SU-DHL-6 (cell line): ENCODE measurements around the gene SAPCD2.

Experiments
- H2AFZ ChIP-seq: fragments of 200-600 bp; sonication (generic); 2 replicates; pipeline ENCODE4 v1.6.1; 2014; ENCODE audit warnings: low read depth, mild to moderate bottlenecking, moderate library complexity, mixed read lengths, antibody characterized with exemption, low read length; ENCODE audit not compliant: severe bottlenecking
- H3F3A ChIP-seq: fragments of 200-600 bp; shearing (Covaris generic); 2 replicates; pipeline ENCODE4 v1.6.0; 2016; ENCODE audit warnings: antibody characterized with exemption, mild to moderate bottlenecking; ENCODE audit not compliant: insufficient read depth
- H3K27ac ChIP-seq: fragments of 200-600 bp; sonication (generic); 2 replicates; pipeline ENCODE4 v1.5.1; 2016; ENCODE audit warnings: low read depth, mild to moderate bottlenecking, low read length, moderate library complexity, mixed read lengths
- H3K27me3 ChIP-seq: fragments of 200-600 bp; sonication (generic), shearing (Covaris generic); 2 replicates; pipeline ENCODE4 v1.6.0; 2014; ENCODE audit warnings: mild to moderate bottlenecking, low read length
- H3K36me3 ChIP-seq: fragments of 200-600 bp; sonication (generic); 2 replicates; pipeline ENCODE4 v1.6.1; 2014; ENCODE audit warnings: mild to moderate bottlenecking, low read length, mixed read lengths
- H3K4me2 ChIP-seq: fragments of 300-600, 200-600 bp; shearing (Covaris generic), sonication (generic); 2 replicates; pipeline ENCODE4 v1.6.0; 2014; ENCODE audit warnings: low read length, low read depth, mild to moderate bottlenecking; ENCODE audit not compliant: poor library complexity, severe bottlenecking
- H3K4me3 ChIP-seq: fragments of 200-600 bp; sonication (generic); 2 replicates; pipeline ENCODE4 v1.5.1; 2014; ENCODE audit warnings: antibody characterized with exemption, low read length, mild to moderate bottlenecking, mixed read lengths; ENCODE audit not compliant: insufficient read depth, poor library complexity, severe bottlenecking
- H3K79me2 ChIP-seq: fragments of 200-600 bp; sonication (generic); 2 replicates; pipeline ENCODE4 v1.6.1; 2014; ENCODE audit warnings: mild to moderate bottlenecking, low read length, moderate library complexity; ENCODE audit not compliant: insufficient read depth
- H3K9ac ChIP-seq: fragments of 200-600 bp; sonication (generic); 2 replicates; pipeline ENCODE4 v1.7.0; 2014; ENCODE audit warnings: mild to moderate bottlenecking, low read length
- H3K9me2 ChIP-seq: fragments of 200-600 bp; sonication (generic); replicated peaks from 2 replicates; pipeline ENCODE4 v1.6.1; 2014; ENCODE audit warnings: low read length; ENCODE audit not compliant: insufficient read depth
- H3K9me3 ChIP-seq: fragments of 200-600 bp; sonication (generic); 2 replicates; pipeline ENCODE4 v1.6.1; 2014; ENCODE audit warnings: low read length, mixed read lengths; ENCODE audit not compliant: insufficient read depth
- H4K20me1 ChIP-seq: fragments of 200-600 bp; sonication (generic); 2 replicates; pipeline ENCODE4 v1.6.1; 2014; ENCODE audit warnings: low read depth, mild to moderate bottlenecking, antibody characterized with exemption, low read length, moderate library complexity, mixed read lengths
- CTCF ChIP-seq: fragments of 200-600 bp; sonication (generic); IDR thresholded peaks from one replicate; pipeline ENCODE4 v1.5.1; 2017; ENCODE audit warnings: antibody characterized with exemption, mild to moderate bottlenecking, low read length, moderate library complexity; ENCODE audit not compliant: insufficient read depth, poor library complexity, severe bottlenecking
- EZH2phosphoT487 ChIP-seq: fragments of 200-600 bp; sonication (generic), shearing (Covaris generic); conservative IDR thresholded peaks from 2 replicates; pipeline ENCODE4 v1.6.1; 2018; ENCODE audit warnings: mild to moderate bottlenecking, antibody characterized with exemption, low read length, moderate library complexity, mixed read lengths

The SAPCD2 gene

DNA sequence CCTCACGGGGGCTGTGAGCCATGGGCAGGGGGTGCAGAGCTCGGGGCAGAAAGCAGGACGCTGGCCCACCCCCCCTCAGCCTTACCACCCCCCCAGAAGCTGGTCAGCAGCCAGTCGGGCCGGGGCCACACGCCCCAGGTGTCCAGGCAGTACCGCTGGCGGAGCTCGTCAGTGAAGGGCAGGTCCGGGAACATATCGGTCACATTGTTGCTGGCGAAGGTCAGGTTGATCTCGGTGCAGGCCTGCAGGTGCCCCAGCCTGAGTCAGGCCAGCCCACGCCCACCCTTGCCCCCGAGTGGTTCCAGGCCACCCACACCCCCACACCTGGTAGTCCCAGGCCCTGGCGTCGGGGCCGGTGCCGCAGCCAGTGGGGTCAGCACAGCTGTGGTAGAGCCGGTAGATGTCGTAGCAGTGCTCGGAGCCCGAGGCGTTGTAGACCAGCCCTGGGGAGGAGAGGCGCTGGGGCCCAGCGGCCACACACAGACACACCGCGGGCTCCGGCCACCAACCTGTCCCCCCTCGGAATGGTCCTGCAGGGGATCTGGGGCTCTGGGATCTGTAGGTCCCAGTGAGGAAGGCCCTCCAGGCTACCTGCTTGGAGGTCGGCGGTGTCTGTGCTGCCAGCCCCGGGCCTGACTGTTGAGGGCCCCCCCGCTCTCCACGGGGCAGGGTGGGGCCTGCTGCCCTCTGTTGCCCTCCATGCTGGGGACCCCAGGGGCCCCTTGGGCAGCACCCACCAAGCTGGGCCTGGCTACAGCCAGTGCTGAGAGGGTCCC is 41.6 kb upstream of the SAPCD2 start:
- Histone ChIP-seq H2AFZ (no peak overlapping the region), H3K4me3 (no peak overlapping the region), H3K9me2 (no peaks in the 10 kb centered on the region), H3K9ac (no peak overlapping the region), H3F3A (no peaks in the 10 kb centered on the region), H3K27ac (no peak overlapping the region), H3K79me2 (no peaks in the 10 kb centered on the region), H3K9me3 (no peaks in the 10 kb centered on the region), H3K27me3 (no peaks in the 10 kb centered on the region), H3K36me3 (no peaks in the 10 kb centered on the region), H3K4me2 (no peak overlapping the region), H4K20me1 (no peaks in the 10 kb centered on the region)
- TF ChIP-seq EZH2phosphoT487 (no peak), CTCF (no peak)

- H3K27me3 ChIP-seq, result no peaks in the 10 kb centered on the region
- no peaks in the 10 kb centered on the region for H3K36me3 ChIP-seq
- no peak overlapping the region for H3K4me2 ChIP-seq
- no peak overlapping the region for H3K27ac ChIP-seq
- no peaks in the 10 kb centered on the region for H4K20me1 ChIP-seq
- H3K9ac ChIP-seq, result no peak overlapping the region
- no peak overlapping the region for H2AFZ ChIP-seq
- no peak for TF ChIP-seq CTCF
- no peak for TF ChIP-seq EZH2phosphoT487
- no peak overlapping the region for H3K4me3 ChIP-seq
- H3K79me2 ChIP-seq, result no peaks in the 10 kb centered on the region
- H3K9me2 ChIP-seq, result no peaks in the 10 kb centered on the region
- no peaks in the 10 kb centered on the region for H3F3A ChIP-seq
- H3K9me3 ChIP-seq, result no peaks in the 10 kb centered on the region
These were observed 40.8 kb upstream of the SAPCD2 start for GRCh38 chr9:137110911-137111787.

DNA sequence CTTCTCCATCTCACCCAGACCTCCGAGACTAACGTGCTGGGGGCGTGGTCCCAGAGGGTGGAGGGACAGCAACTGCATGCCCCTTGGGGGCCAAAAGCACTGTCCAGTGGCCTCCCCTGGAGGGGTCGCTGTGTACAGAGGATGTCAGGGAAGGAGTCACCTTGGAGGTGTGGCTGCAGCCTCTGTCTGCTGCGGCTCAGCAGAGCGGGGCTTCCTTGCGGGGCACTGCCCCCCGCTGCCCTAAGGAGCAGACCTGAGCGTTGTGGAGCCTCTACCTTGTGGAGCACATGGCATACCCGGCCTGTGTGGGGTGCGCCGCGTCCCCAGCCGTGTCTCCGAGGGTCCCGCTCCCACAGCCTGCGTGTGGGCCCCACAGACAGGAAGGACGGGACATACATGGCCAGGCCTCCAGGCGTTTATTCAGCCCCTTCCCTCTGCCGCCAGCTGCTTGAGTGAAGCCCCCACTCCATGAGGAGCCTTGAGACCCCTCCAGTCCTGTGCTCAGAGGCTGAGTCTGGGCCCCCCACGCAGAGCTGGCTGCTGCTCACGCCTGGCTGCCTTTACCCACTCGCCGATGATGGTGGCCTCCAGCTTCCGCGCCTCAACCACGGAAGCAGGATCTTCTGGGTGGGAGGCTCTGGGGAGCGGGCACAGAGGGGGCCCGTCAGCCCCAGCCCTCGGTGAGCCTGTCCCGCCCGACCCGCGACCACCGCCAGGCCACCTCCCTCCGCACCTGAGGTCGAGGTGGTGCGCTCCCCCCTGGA is 40.0 kb upstream of the SAPCD2 start:
- Histone ChIP-seq H2AFZ (no peak overlapping the region), H3K27ac (no peak overlapping the region), H3F3A (no peaks in the 10 kb centered on the region), H3K27me3 (no peaks in the 10 kb centered on the region), H3K4me3 (no peak overlapping the region), H4K20me1 (no peaks in the 10 kb centered on the region), H3K36me3 (no peaks in the 10 kb centered on the region), H3K9me3 (no peaks in the 10 kb centered on the region), H3K4me2 (no peak overlapping the region), H3K79me2 (no peaks in the 10 kb centered on the region), H3K9me2 (no peaks in the 10 kb centered on the region), H3K9ac (no peak overlapping the region)
- no peak for TF ChIP-seq CTCF
- no peak for TF ChIP-seq EZH2phosphoT487
